ENCODE data around the gene SURF2.
"Not testable (repeated sequence)": the region's sequence is repeated elsewhere in the genome, so short reads cannot be mapped to it uniquely, and the experiment has no call there.

The SURF2 gene

GRCh38 chr9:133359399-133360175 lies 3.2 kb downstream of the SURF2 start:
- DNase-seq = no peak

GRCh38 chr9:133360400-133361393 lies 4.3 kb downstream of the SURF2 start:
- DNase-seq = no peak

GRCh38 chr9:133361507-133362092 lies 5.2 kb downstream of the SURF2 start:
- DNase-seq = no peak

- DNase-seq = no peak
Measured at GRCh38 chr9:133362359-133363044, 6.2 kb downstream of the SURF2 start.

- DNase-seq = no peak
Measured at GRCh38 chr9:133366435-133366834, 10.1 kb downstream of the SURF2 start.

GRCh38 chr9:133367221-133367620 lies 10.9 kb downstream of the SURF2 start:
- no peak for DNase-seq

- no peak for DNase-seq
Measured at GRCh38 chr9:133367778-133368177, 11.4 kb downstream of the SURF2 start.

GRCh38 chr9:133368249-133368881 lies 12.0 kb downstream of the SURF2 start:
- DNase-seq = no peak

- DNase-seq = no peak
Measured at GRCh38 chr9:133369422-133369821, 13.1 kb downstream of the SURF2 start.

GRCh38 chr9:133369933-133370332 lies 13.6 kb downstream of the SURF2 start:
- no peak for DNase-seq

- no peak for DNase-seq
Measured at GRCh38 chr9:133370685-133371084, 14.3 kb downstream of the SURF2 start.

GRCh38 chr9:133371261-133371711 lies 14.9 kb downstream of the SURF2 start:
- DNase-seq = no peak

- DNase-seq = no peak
Measured at GRCh38 chr9:133372144-133372543, 15.8 kb downstream of the SURF2 start.

GRCh38 chr9:133374612-133375115 lies 18.3 kb downstream of the SURF2 start:
- DNase-seq = no peak

GRCh38 chr9:133375116-133375723 lies 18.9 kb downstream of the SURF2 start:
- no peak for DNase-seq

- peak; percentile 92 for DNase-seq
Measured at GRCh38 chr9:133375724-133376654, 19.6 kb downstream of the SURF2 start, which contains the start of the genes STKLD1 and SURF4. Gene STKLD1, plus strand, starts transcription at chr9:133376366. Its CDS starts 108 bp downstream, at chr9:133376474. Gene SURF4, minus strand, starts transcription at chr9:133376060. Its CDS starts 91 bp downstream, at chr9:133375969.

GRCh38 chr9:133377280-133377679 lies 20.9 kb downstream of the SURF2 start:
- DNase-seq = not testable (repeated sequence)

- no peak for DNase-seq
Measured at GRCh38 chr9:133377721-133378216, 21.4 kb downstream of the SURF2 start.

GRCh38 chr9:133378408-133378962 lies 22.1 kb downstream of the SURF2 start:
- no peak for DNase-seq
